HG03521 (cell line): Measurements from ENCODE around the gene RPS6KA5.

Experiments
- ATAC-seq: cut with Tn5 transposase; IDR thresholded peaks from one replicate; pipeline ENCODE4 v1.9.1; 2021; ENCODE audit warnings: mild to moderate bottlenecking, moderate library complexity; ENCODE audit not compliant: unreplicated experiment

The RPS6KA5 gene

GRCh38 chr14:90812109-90812508, 248.3 kb downstream of the RPS6KA5 start:
- no peak for ATAC-seq

- ATAC-seq, result no peak
Observed at GRCh38 chr14:90811641-90812040, 248.8 kb downstream of the RPS6KA5 start.

- no peak for ATAC-seq
Observed at GRCh38 chr14:90810806-90811205, 249.6 kb downstream of the RPS6KA5 start.

- ATAC-seq, result no peak
Observed at GRCh38 chr14:90809530-90810312, 250.7 kb downstream of the RPS6KA5 start.

- no peak for ATAC-seq
Observed at GRCh38 chr14:90808759-90809529, 251.5 kb downstream of the RPS6KA5 start.

- no peak for ATAC-seq
Observed at GRCh38 chr14:90807060-90807459, 253.4 kb downstream of the RPS6KA5 start.

GRCh38 chr14:90805662-90806540, 254.5 kb downstream of the RPS6KA5 start:
- no peak for ATAC-seq

GRCh38 chr14:90805084-90805391, 255.4 kb downstream of the RPS6KA5 start:
- no peak for ATAC-seq

- no peak for ATAC-seq
Observed at GRCh38 chr14:90804292-90805083, 256.0 kb downstream of the RPS6KA5 start.

GRCh38 chr14:90803249-90803648, 257.2 kb downstream of the RPS6KA5 start:
- no peak for ATAC-seq

GRCh38 chr14:90799420-90799819, 261.0 kb downstream of the RPS6KA5 start:
- no peak for ATAC-seq

- ATAC-seq, result no peak
Observed at GRCh38 chr14:90797919-90798318, 262.5 kb downstream of the RPS6KA5 start.
